ENCODE data around the gene MED23. TPM values are rescaled to one million over a fixed set of nuclear protein-coding genes. Genes with fewer than 3 reads are reported as not detected.

Gene MED23
- total RNA-seq, 6 experiments from 2014 or later, result 8.8 to 13.8 (median 11.0) TPM

GRCh38 chr6:131657222-131657621, 29.2 kb upstream of the MED23 start:
- ATAC-seq (no peak), DNase-seq (no peak)
- Histone ChIP-seq H3K9me3 (no peaks in the 10 kb centered on the region), H3K4me1 (peaks cover 0 to 5% (median 1%) of the 10 kb centered on the region in 4 donors), H3K36me3 (no peaks in the 10 kb centered on the region), H3K27ac (no peak overlapping the region), H3K4me3 (no peak overlapping the region), H3K27me3 (no peaks in the 10 kb centered on the region)
- WGBS (ENCODE audit: insufficient coverage, low coverage, low lambda C conversion rate, missing lambda C conversion rate), result 85% methylated on average over 2 of the region's 2 CpGs
- TF ChIP-seq POLR2A (IDR thresholded peaks at IDR 0.05) (no peak), CTCF (IDR thresholded peaks at IDR 0.05) (no peak)
- intact Hi-C loops (cut with DNase I), result no loop called here

GRCh38 chr6:131656667-131657066, 28.6 kb upstream of the MED23 start:
- Histone ChIP-seq H3K36me3 (no peaks in the 10 kb centered on the region), H3K4me1 (peaks cover 0 to 10% (median 3%) of the 10 kb centered on the region in 4 donors), H3K4me3 (no peak overlapping the region), H3K27ac (no peak overlapping the region), H3K9me3 (no peaks in the 10 kb centered on the region), H3K27me3 (no peaks in the 10 kb centered on the region)
- ATAC-seq (no peak), DNase-seq (no peak)
- intact Hi-C loops (cut with DNase I), result no loop called here
- TF ChIP-seq CTCF (IDR thresholded peaks at IDR 0.05) (no peak), POLR2A (IDR thresholded peaks at IDR 0.05) (no peak)
- 60% methylated on average over 2 of the region's 3 CpGs for WGBS (ENCODE audit: insufficient coverage, low coverage, low lambda C conversion rate, missing lambda C conversion rate)

- Histone ChIP-seq H3K36me3 (no peaks in the 10 kb centered on the region), H3K9me3 (no peaks in the 10 kb centered on the region), H3K4me3 (no peak overlapping the region), H3K4me1 (peaks cover 0 to 17% (median 3%) of the 10 kb centered on the region in 4 donors), H3K27me3 (no peaks in the 10 kb centered on the region), H3K27ac (no peak overlapping the region)
- WGBS (ENCODE audit: insufficient coverage, low coverage, low lambda C conversion rate, missing lambda C conversion rate), result 100% methylated on average over 2 of the region's 2 CpGs
- ATAC-seq (no peak), DNase-seq (no peak)
- intact Hi-C loops (cut with DNase I), result no loop called here
- TF ChIP-seq POLR2A (IDR thresholded peaks at IDR 0.05) (no peak), CTCF (IDR thresholded peaks at IDR 0.05) (no peak)
Measured at GRCh38 chr6:131655951-131656350, 27.9 kb upstream of the MED23 start.

- Histone ChIP-seq H3K27me3 (no peaks in the 10 kb centered on the region), H3K9me3 (no peaks in the 10 kb centered on the region), H3K27ac (no peak overlapping the region), H3K4me3 (no peak overlapping the region), H3K4me1 (peaks cover 0 to 17% (median 3%) of the 10 kb centered on the region in 4 donors), H3K36me3 (no peaks in the 10 kb centered on the region)
- 92% methylated on average over 3 of the region's 3 CpGs for WGBS (ENCODE audit: insufficient coverage, low coverage, low lambda C conversion rate, missing lambda C conversion rate)
- TF ChIP-seq POLR2A (IDR thresholded peaks at IDR 0.05) (no peak), CTCF (IDR thresholded peaks at IDR 0.05) (no peak)
- intact Hi-C loops (cut with DNase I), result no loop called here
- ATAC-seq (no peak), DNase-seq (no peak)
Measured at GRCh38 chr6:131655387-131655786, 27.3 kb upstream of the MED23 start.

GRCh38 chr6:131654326-131654725, 26.3 kb upstream of the MED23 start:
- peaks cover 0 to 17% (median 3%) of the 10 kb centered on the region in 4 donors for H3K4me1 ChIP-seq
- DNase-seq (no peak), ATAC-seq (no peak)
- H3K27ac ChIP-seq, result no peak overlapping the region
- H3K4me3 ChIP-seq, result no peak overlapping the region
- no peak for TF ChIP-seq POLR2A (IDR thresholded peaks at IDR 0.05)
- no peaks in the 10 kb centered on the region for H3K27me3 ChIP-seq
- H3K36me3 ChIP-seq, result no peaks in the 10 kb centered on the region
- WGBS (ENCODE audit: insufficient coverage, low coverage, low lambda C conversion rate, missing lambda C conversion rate), result 100% methylated on average over 2 of the region's 3 CpGs
- intact Hi-C loops (cut with DNase I), result no loop called here
- no peaks in the 10 kb centered on the region for H3K9me3 ChIP-seq
